Prostate gland (tissue), 2 donors: ENCODE data around the gene PILRA.

Experiments used
- CTCF ChIP-seq, 4 experiments: fragments of 200-600 bp in 2 of 4; fragments of 450-650 bp in 2 of 4; sonication (generic) in 2 of 4; IDR thresholded peaks; 1 replicate in 3 of 4; 2 replicates in 1 of 4; pipeline ENCODE4 v1.5.1; 2016 to 2019; ENCODE audit warnings: antibody characterized with exemption in 4 of 4, mild to moderate bottlenecking in 2 of 4, moderate library complexity in 2 of 4
- POLR2A ChIP-seq: fragments of 450-650 bp; IDR thresholded peaks from one replicate; pipeline ENCODE4 v1.6.1; 2016; ENCODE audit warnings: antibody characterized with exemption, mild to moderate bottlenecking
- POLR2AphosphoS5 ChIP-seq: sonication (generic); formaldehyde crosslinking; IDR thresholded peaks from one replicate; pipeline ENCODE4 v1.6.1; 2017; ENCODE audit warnings: antibody characterized with exemption

- no peak for TF ChIP-seq POLR2AphosphoS5
- no peak for TF ChIP-seq CTCF (IDR thresholded peaks at IDR 0.05)
- TF ChIP-seq POLR2A: no peak
Observed at GRCh38 chr7:100370303-100370702, 3.0 kb upstream of the PILRA start.
